K562 (cell line): ENCODE measurements around the gene C1QTNF12. TPM values are rescaled to one million over a fixed set of nuclear protein-coding genes. Genes with fewer than 3 reads are reported as not detected.

Source experiments
- CHCHD3 ChIP-seq: fragments of 250-450 bp; sonication (Bioruptor Pico); IDR thresholded peaks from 2 replicates; pipeline ENCODE4 v2.1.2; 2022; ENCODE audit warnings: mild to moderate bottlenecking
- DMBX1 ChIP-seq: fragments of 250-450 bp; sonication (Bioruptor Pico); IDR thresholded peaks from 2 replicates; pipeline ENCODE4 v1.8.0; 2022; ENCODE audit warnings: inconsistent platforms, mild to moderate bottlenecking, moderate library complexity, borderline replicate concordance
- E2F3 ChIP-seq: fragments of 250-450 bp; sonication (Bioruptor Pico); IDR thresholded peaks from 2 replicates; pipeline ENCODE4 v1.4.0; 2020; ENCODE audit warnings: mild to moderate bottlenecking
- ESRRA ChIP-seq: fragments of 450-650 bp; IDR thresholded peaks from 2 replicates; pipeline ENCODE4 v1.6.1; 2014; ENCODE audit warnings: low read depth, mild to moderate bottlenecking, moderate library complexity, borderline replicate concordance
- KLF13 ChIP-seq: fragments of 450-650 bp; IDR thresholded peaks from 2 replicates; pipeline ENCODE4 v1.6.1; 2016; ENCODE audit warnings: missing genetic modification characterization, low read depth, mild to moderate bottlenecking, missing compliant biosample characterization, moderate library complexity, borderline replicate concordance
- NFIX ChIP-seq: fragments of 250-450 bp; sonication (Bioruptor Pico); IDR thresholded peaks from 2 replicates; pipeline ENCODE4 v1.4.0; 2020; ENCODE audit warnings: low read depth, mild to moderate bottlenecking, moderate library complexity
- NR4A1 ChIP-seq, 2 experiments: fragments of 250-450 bp in 1 of 2; fragments of 450-650 bp in 1 of 2; sonication (Bioruptor Pico) in 1 of 2; IDR thresholded peaks; 2 replicates each; pipeline versions ENCODE4 v1.4.0 to v1.6.1; 2016 to 2020; ENCODE audit warnings: mild to moderate bottlenecking in 2 of 2, missing compliant biosample characterization in 1 of 2, missing genetic modification characterization in 1 of 2, moderate library complexity in 1 of 2
- SIRT6 ChIP-seq: IDR thresholded peaks from one replicate; pipeline ENCODE4 v1.6.1; 2012; ENCODE audit warnings: low read depth, mild to moderate bottlenecking, control low read depth, inconsistent platforms, low read length, moderate library complexity
- SNIP1 ChIP-seq: fragments of 450-650 bp; IDR thresholded peaks from 2 replicates; pipeline ENCODE4 v1.7.1; 2017; ENCODE audit warnings: low read depth, mild to moderate bottlenecking
- STAG1 ChIP-seq: sonication (generic); formaldehyde crosslinking; IDR thresholded peaks from 2 replicates; pipeline ENCODE4 v1.5.0; 2020; ENCODE audit warnings: missing genetic modification reagents, borderline replicate concordance
- ZNF408 ChIP-seq: fragments of 250-450 bp; sonication (Bioruptor Pico); IDR thresholded peaks from 2 replicates; pipeline ENCODE4 v1.4.0; 2020; ENCODE audit warnings: low read depth, mild to moderate bottlenecking, moderate library complexity
- ZNF707 ChIP-seq: fragments of 250-450 bp; sonication (Bioruptor Pico); conservative IDR thresholded peaks from 2 replicates; pipeline ENCODE4 v1.8.0; 2022; ENCODE audit warnings: inconsistent platforms, mild to moderate bottlenecking, moderate library complexity
- polyA plus RNA-seq, 8 experiments: library from polyadenylated mRNA; depleted of rRNA in 4 of 8; stranded (reverse) in 5 of 8; unstranded in 3 of 8; fragments of >200 nt; fragmentation: Nextera tagmentation in 2 of 8; fragmentation: Illumina TruSeq in 1 of 8; extraction: Ambion mirVana in 2 of 8; extraction: Trizol in 1 of 8; gene quantifications; 2 replicates each; pipeline versions ENCODE4 v1.2.1 to v1.2.3, GENCODE V29; 2011 to 2014; ENCODE audit warnings: inconsistent platforms in 1 of 8, missing spikeins in 1 of 8
- total RNA-seq, 7 experiments: library from RNA; depleted of rRNA in 6 of 7; stranded (reverse); fragments of >200 nt in 6 of 7; fragmentation: Illumina TruSeq in 2 of 7; extraction: Trizol in 2 of 7; gene quantifications; 2 replicates each; pipeline versions ENCODE4 v1.2.1 to v1.2.3, GENCODE V29; 2011 to 2021; ENCODE audit warnings: low replicate concordance in 1 of 7
- TF ChIP-seq, protein P1 (sequence below), 2 experiments: IDR thresholded peaks; 2 replicates each; pipeline ENCODE4 v1.6.1; 2012; ENCODE audit warnings: improper control_type of control experiment in 2 of 2, low read depth in 2 of 2, low read length in 2 of 2, borderline replicate concordance in 1 of 2
- TF ChIP-seq, protein P2 (sequence below): fragments of 450-650 bp; conservative IDR thresholded peaks from 2 replicates; pipeline ENCODE4 v1.6.1; 2016; ENCODE audit warnings: missing genetic modification characterization, low read depth, mild to moderate bottlenecking, missing compliant biosample characterization, moderate library complexity
- TF ChIP-seq, protein P3 (sequence below): fragments of 250-450 bp; sonication (Bioruptor Pico); IDR thresholded peaks from 2 replicates; pipeline ENCODE4 v1.9.0; 2021; ENCODE audit warnings: mild to moderate bottlenecking
- TF ChIP-seq, protein P4 (sequence below): fragments of 250-450 bp; sonication (Bioruptor Pico); IDR thresholded peaks from 2 replicates; pipeline ENCODE4 v1.8.0; 2022; ENCODE audit warnings: inconsistent platforms, mild to moderate bottlenecking, moderate library complexity, borderline replicate concordance
- TF ChIP-seq, protein P5 (sequence below): fragments of 450-650 bp; IDR thresholded peaks from 2 replicates; pipeline ENCODE4 v1.6.1; 2016; ENCODE audit warnings: antibody characterized with exemption

The C1QTNF12 gene
- total and polyA plus RNA-seq, 9 of the 15 experiments (the other 6 are each of a cell fraction or from before 2014, with no cell fraction given), result 0.11 to 4.3 (median 0.93) TPM; not detected in 3

DNA sequence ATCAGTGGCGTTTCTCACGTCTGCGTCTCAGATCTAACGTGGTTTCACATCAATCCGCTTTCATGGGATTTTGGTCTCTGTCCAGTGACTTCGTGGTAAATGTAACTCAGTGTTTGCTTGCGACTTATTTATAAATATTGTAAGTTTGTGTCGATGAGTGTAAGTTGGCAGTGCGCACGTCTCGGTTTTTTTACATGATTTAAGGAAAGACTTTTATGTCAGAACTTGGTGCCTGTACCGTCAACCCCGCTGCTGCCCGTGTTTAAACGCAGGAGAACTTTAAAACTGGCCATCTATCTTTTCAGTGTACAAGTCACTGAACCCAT is 13.0 kb downstream of the C1QTNF12 start (continued):
- no peak for TF ChIP-seq NR4A1 (CRISPR knock-in tag; IDR thresholded peaks at IDR 0.05)
- TF ChIP-seq NR4A1 (tag; IDR thresholded peaks at IDR 0.05), result no peak
- TF ChIP-seq, protein P1, sequence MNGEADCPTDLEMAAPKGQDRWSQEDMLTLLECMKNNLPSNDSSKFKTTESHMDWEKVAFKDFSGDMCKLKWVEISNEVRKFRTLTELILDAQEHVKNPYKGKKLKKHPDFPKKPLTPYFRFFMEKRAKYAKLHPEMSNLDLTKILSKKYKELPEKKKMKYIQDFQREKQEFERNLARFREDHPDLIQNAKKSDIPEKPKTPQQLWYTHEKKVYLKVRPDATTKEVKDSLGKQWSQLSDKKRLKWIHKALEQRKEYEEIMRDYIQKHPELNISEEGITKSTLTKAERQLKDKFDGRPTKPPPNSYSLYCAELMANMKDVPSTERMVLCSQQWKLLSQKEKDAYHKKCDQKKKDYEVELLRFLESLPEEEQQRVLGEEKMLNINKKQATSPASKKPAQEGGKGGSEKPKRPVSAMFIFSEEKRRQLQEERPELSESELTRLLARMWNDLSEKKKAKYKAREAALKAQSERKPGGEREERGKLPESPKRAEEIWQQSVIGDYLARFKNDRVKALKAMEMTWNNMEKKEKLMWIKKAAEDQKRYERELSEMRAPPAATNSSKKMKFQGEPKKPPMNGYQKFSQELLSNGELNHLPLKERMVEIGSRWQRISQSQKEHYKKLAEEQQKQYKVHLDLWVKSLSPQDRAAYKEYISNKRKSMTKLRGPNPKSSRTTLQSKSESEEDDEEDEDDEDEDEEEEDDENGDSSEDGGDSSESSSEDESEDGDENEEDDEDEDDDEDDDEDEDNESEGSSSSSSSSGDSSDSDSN (IDR thresholded peaks at IDR 0.05; ENCODE audit: borderline replicate concordance in 1 of 2, low read depth in 2 of 2, low read length in 2 of 2), result no peak
- no peak for TF ChIP-seq E2F3 (CRISPR knock-in tag)
- TF ChIP-seq SIRT6, result no peak
- 0 out of 2 replicates have a peak, but pooled peaks have one; percentile 51 for TF ChIP-seq ZNF707 (CRISPR knock-in tag)
- peak; percentile 83; the same call in 1 of the 2 replicates for TF ChIP-seq ZNF408
- TF ChIP-seq CHCHD3 (CRISPR knock-in tag), result no peak
- TF ChIP-seq DMBX1 (CRISPR knock-in tag), result no peak
- TF ChIP-seq SNIP1, result no peak
- TF ChIP-seq, protein P2, sequence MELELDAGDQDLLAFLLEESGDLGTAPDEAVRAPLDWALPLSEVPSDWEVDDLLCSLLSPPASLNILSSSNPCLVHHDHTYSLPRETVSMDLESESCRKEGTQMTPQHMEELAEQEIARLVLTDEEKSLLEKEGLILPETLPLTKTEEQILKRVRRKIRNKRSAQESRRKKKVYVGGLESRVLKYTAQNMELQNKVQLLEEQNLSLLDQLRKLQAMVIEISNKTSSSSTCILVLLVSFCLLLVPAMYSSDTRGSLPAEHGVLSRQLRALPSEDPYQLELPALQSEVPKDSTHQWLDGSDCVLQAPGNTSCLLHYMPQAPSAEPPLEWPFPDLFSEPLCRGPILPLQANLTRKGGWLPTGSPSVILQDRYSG (tag), result no peak
- TF ChIP-seq STAG1 (CRISPR knock-in tag), result no peak
- TF ChIP-seq, protein P3, sequence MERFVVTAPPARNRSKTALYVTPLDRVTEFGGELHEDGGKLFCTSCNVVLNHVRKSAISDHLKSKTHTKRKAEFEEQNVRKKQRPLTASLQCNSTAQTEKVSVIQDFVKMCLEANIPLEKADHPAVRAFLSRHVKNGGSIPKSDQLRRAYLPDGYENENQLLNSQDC, result no peak
- TF ChIP-seq KLF13 (tag), result no peak
- TF ChIP-seq, protein P4, sequence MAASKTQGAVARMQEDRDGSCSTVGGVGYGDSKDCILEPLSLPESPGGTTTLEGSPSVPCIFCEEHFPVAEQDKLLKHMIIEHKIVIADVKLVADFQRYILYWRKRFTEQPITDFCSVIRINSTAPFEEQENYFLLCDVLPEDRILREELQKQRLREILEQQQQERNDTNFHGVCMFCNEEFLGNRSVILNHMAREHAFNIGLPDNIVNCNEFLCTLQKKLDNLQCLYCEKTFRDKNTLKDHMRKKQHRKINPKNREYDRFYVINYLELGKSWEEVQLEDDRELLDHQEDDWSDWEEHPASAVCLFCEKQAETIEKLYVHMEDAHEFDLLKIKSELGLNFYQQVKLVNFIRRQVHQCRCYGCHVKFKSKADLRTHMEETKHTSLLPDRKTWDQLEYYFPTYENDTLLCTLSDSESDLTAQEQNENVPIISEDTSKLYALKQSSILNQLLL (CRISPR knock-in tag), result 0 out of 2 replicates have a peak, but pooled peaks have one; percentile 21
- TF ChIP-seq NFIX (CRISPR knock-in tag), result peak; percentile 41; the same call in 1 of the 2 replicates
- TF ChIP-seq, protein P5, sequence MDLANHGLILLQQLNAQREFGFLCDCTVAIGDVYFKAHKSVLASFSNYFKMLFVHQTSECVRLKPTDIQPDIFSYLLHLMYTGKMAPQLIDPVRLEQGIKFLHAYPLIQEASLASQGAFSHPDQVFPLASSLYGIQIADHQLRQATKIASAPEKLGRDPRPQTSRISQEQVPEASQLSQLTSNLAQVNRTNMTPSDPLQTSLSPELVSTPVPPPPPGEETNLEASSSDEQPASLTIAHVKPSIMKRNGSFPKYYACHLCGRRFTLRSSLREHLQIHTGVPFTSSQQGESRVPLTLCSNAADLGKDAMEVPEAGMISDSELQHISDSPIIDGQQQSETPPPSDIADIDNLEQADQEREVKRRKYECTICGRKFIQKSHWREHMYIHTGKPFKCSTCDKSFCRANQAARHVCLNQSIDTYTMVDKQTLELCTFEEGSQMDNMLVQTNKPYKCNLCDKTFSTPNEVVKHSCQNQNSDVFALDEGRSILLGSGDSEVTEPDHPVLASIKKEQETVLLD, result no peak
- TF ChIP-seq ESRRA, result no peak
